AG09309 (cell line): Measurements from ENCODE around the gene C14orf132.
A peak's percentile ranks its signal among the peaks of the same experiment; 100 is the strongest.

Experiments
- DNase-seq: peaks from one replicate; pipeline ENCODE4 v3.0.0-alpha.2; 2010; ENCODE audit warnings: low read depth
- H3K4me3 ChIP-seq: 2 replicates; pipeline ENCODE4 v1.5.1; 2011; ENCODE audit warnings: mild to moderate bottlenecking, low read depth, low read length, moderate library complexity; ENCODE audit not compliant: control insufficient read depth
- TF ChIP-seq, protein P1 (sequence below): IDR thresholded peaks from 2 replicates; pipeline ENCODE4 v1.5.1; 2011; ENCODE audit warnings: mild to moderate bottlenecking, low read depth, low read length, inconsistent platforms; ENCODE audit not compliant: insufficient read depth, control insufficient read depth; ENCODE audit errors: missing control alignments

The C14orf132 gene

GRCh38 chr14:96029089-96029645, 10.0 kb upstream of the C14orf132 start:
- DNase-seq, result no peak
- no peak overlapping the region for H3K4me3 ChIP-seq
- TF ChIP-seq, protein P1, sequence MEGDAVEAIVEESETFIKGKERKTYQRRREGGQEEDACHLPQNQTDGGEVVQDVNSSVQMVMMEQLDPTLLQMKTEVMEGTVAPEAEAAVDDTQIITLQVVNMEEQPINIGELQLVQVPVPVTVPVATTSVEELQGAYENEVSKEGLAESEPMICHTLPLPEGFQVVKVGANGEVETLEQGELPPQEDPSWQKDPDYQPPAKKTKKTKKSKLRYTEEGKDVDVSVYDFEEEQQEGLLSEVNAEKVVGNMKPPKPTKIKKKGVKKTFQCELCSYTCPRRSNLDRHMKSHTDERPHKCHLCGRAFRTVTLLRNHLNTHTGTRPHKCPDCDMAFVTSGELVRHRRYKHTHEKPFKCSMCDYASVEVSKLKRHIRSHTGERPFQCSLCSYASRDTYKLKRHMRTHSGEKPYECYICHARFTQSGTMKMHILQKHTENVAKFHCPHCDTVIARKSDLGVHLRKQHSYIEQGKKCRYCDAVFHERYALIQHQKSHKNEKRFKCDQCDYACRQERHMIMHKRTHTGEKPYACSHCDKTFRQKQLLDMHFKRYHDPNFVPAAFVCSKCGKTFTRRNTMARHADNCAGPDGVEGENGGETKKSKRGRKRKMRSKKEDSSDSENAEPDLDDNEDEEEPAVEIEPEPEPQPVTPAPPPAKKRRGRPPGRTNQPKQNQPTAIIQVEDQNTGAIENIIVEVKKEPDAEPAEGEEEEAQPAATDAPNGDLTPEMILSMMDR, result no peak

- no peak for DNase-seq
- TF ChIP-seq, protein P1, result no peak
- H3K4me3 ChIP-seq, result no peak overlapping the region
Observed at GRCh38 chr14:96030108-96030760, 8.9 kb upstream of the C14orf132 start.

DNA sequence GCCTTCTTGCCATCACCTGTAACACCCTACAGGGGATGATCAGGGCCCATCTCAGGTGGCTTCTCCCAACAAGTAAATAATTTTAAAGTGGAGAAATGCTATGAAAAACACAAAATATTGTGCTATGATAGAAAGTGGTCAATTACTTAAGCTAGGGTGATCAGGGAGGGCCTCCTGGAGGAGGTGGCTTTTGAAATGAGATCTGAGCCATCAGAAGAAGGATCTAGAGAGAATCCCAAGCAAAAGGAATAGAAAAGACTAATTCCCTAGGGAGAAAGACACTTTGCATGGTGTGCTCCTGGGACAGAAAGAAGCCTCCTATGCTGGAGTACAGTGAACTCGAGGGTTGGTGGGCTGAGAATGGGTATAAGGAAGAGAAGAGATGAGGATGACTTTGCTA, 7.5 kb upstream of the C14orf132 start:
- TF ChIP-seq, protein P1, result no peak
- no peak overlapping the region for H3K4me3 ChIP-seq
- DNase-seq, result no peak

GRCh38 chr14:96035456-96035855, 3.7 kb upstream of the C14orf132 start:
- TF ChIP-seq, protein P1, result no peak
- no peak overlapping the region for H3K4me3 ChIP-seq
- DNase-seq, result no peak

GRCh38 chr14:96037891-96038557, 1.1 kb upstream of the C14orf132 start:
- H3K4me3 ChIP-seq, result no peak overlapping the region
- DNase-seq, result no peak

GRCh38 chr14:96038558-96038919, 623 bp upstream of the C14orf132 start:
- TF ChIP-seq, protein P1, result no peak
- peak overlapping the region; percentile 85 for H3K4me3 ChIP-seq
- no peak for DNase-seq

More at GRCh38 chr14:96037891-96038557, 1.1 kb upstream of the C14orf132 start:
- TF ChIP-seq, protein P1, result no peak
